Hepatocyte (in vitro differentiated cells): Measurements from ENCODE around the gene AGAP1.

ENCODE experiments used
- EZH2 ChIP-seq: fragments of 200-600 bp; sonication (generic); IDR thresholded peaks from 2 replicates; pipeline ENCODE4 v1.6.1; 2016; ENCODE audit warnings: antibody characterized with exemption, mild to moderate bottlenecking, borderline replicate concordance
- TF ChIP-seq, protein P1 (sequence below): fragments of 200-600 bp; sonication (generic); IDR thresholded peaks from 2 replicates; pipeline ENCODE4 v1.5.1; 2016; ENCODE audit warnings: antibody characterized with exemption, mild to moderate bottlenecking; ENCODE audit not compliant: poor library complexity

DNA sequence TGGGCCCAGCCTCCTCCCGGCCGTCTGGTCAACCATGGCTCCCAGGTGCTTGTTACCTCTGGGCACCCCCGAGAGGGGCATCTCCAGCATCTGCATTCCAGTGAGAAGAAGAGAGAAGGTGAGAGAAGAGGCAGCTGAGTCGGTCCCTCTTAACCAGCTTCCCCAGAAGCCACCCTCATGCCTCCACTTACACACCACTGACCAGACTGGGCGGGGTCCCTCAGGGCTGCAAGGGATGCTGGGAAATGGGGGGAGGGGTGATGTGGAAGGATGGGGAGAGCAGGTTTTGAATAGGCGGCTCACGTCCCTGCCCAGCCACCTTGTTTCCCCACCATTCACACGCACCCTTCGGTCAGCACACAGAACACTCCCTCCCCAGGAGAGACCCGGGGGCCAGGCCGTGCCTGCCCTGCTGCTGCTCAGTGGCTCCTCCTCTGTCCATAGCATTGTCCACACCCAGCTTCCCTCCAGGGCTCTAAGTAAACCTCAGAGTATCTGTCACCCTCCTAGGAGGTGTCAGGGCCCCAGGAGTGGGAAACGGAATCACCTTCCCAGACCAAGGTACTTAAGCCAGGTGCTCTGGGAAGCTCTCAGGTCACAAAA is 639.7 kb downstream of the AGAP1 start:
- TF ChIP-seq, protein P1, sequence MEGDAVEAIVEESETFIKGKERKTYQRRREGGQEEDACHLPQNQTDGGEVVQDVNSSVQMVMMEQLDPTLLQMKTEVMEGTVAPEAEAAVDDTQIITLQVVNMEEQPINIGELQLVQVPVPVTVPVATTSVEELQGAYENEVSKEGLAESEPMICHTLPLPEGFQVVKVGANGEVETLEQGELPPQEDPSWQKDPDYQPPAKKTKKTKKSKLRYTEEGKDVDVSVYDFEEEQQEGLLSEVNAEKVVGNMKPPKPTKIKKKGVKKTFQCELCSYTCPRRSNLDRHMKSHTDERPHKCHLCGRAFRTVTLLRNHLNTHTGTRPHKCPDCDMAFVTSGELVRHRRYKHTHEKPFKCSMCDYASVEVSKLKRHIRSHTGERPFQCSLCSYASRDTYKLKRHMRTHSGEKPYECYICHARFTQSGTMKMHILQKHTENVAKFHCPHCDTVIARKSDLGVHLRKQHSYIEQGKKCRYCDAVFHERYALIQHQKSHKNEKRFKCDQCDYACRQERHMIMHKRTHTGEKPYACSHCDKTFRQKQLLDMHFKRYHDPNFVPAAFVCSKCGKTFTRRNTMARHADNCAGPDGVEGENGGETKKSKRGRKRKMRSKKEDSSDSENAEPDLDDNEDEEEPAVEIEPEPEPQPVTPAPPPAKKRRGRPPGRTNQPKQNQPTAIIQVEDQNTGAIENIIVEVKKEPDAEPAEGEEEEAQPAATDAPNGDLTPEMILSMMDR = no peak
- TF ChIP-seq EZH2 = no peak
